Natural killer cell (primary cell): ENCODE results near the gene CCNQ. TPM values are rescaled to one million over a fixed set of nuclear protein-coding genes. Genes with fewer than 3 reads are reported as not detected.

ENCODE experiments used
- ATAC-seq, 3 donors: fragments of 150-1000 bp in 2 of 3; fragments of 200-7000 bp in 1 of 3; cut with Tn5 transposase; 1 replicate in 1 of 3; 2 replicates in 2 of 3; pipeline ENCODE4 v1.10.0; 2021; ENCODE audit warnings: mild to moderate bottlenecking in 2 of 3, moderate library complexity in 2 of 3
- DNase-seq, 2 donors: peaks; one replicate each; pipeline versions ENCODE4 v3.0.0 to v3.0.0-alpha.2; 2013 to 2021; ENCODE audit warnings: mixed read lengths in 1 of 2
- H3K27ac ChIP-seq: one replicate; pipeline ENCODE4 v1.5.1; 2013; ENCODE audit warnings: mild to moderate bottlenecking, low read length
- H3K27me3 ChIP-seq: one replicate; pipeline ENCODE4 v1.6.1; 2013; ENCODE audit warnings: low read length; ENCODE audit not compliant: control insufficient read depth, insufficient read depth
- H3K36me3 ChIP-seq: one replicate; pipeline ENCODE4 v1.6.1; 2013; ENCODE audit warnings: low read length; ENCODE audit not compliant: control insufficient read depth, insufficient read depth
- H3K4me1 ChIP-seq: one replicate; pipeline ENCODE4 v1.6.1; 2013; ENCODE audit warnings: low read length; ENCODE audit not compliant: control insufficient read depth, insufficient read depth
- H3K4me3 ChIP-seq: one replicate; pipeline ENCODE4 v1.5.1; 2013; ENCODE audit warnings: low read length
- H3K9me3 ChIP-seq: one replicate; pipeline ENCODE4 v1.6.1; 2013; ENCODE audit warnings: low read length; ENCODE audit not compliant: control insufficient read depth, insufficient read depth
- H3K27ac Mint-ChIP-seq, 2 donors: one replicate each; pipeline ENCODE4 v1.8.0; 2022; ENCODE audit warnings: mild to moderate bottlenecking in 2 of 2, mixed read lengths in 2 of 2, moderate library complexity in 1 of 2
- H3K27me3 Mint-ChIP-seq, 2 donors: one replicate each; pipeline ENCODE4 v1.8.0; 2022; ENCODE audit warnings: low read depth in 2 of 2, mixed read lengths in 2 of 2
- H3K36me3 Mint-ChIP-seq: one replicate; pipeline ENCODE4 v1.8.0; 2022; ENCODE audit warnings: mixed read lengths
- H3K4me1 Mint-ChIP-seq, 2 donors: one replicate each; pipeline ENCODE4 v1.8.0; 2022; ENCODE audit warnings: mixed read lengths in 2 of 2
- H3K4me3 Mint-ChIP-seq: one replicate; pipeline ENCODE4 v1.8.0; 2022; ENCODE audit warnings: mild to moderate bottlenecking, moderate library complexity, mixed read lengths
- H3K9me3 Mint-ChIP-seq, 2 donors: one replicate each; pipeline ENCODE4 v1.8.0; 2022; ENCODE audit warnings: mixed read lengths in 2 of 2
- WGBS: methylation state at CpG from one replicate; pipeline ENCODE4 v1.1.7; 2013; ENCODE audit warnings: missing lambda C conversion rate; ENCODE audit not compliant: insufficient coverage; 5-methylcytosine and 5-hydroxymethylcytosine counted together
- intact Hi-C: fragments of 100-400 bp; cut with micrococcal nuclease; formaldehyde crosslinking; loops from one replicate; pipeline ENCODE4 v1.14.2; 2022
- total RNA-seq, 4 donors: library from RNA; stranded (reverse); fragments of 120-200 nt in 1 of 4; gene quantifications; one replicate each; pipeline versions ENCODE4 v1.2.3 to v1.2.4, GENCODE V29; 2013 to 2022
- TF ChIP-seq, protein P1 (sequence below): fragments of 200-600 bp; IDR thresholded peaks from one replicate; pipeline ENCODE4 v1.8.0; 2022; ENCODE audit warnings: antibody characterized with exemption

Gene CCNQ
- total RNA-seq, 3 donors from 2014 or later (not counting 1 experiment from before 2014, with no cell fraction given) = 9.0 to 17.2 (median 12.5) TPM

DNA sequence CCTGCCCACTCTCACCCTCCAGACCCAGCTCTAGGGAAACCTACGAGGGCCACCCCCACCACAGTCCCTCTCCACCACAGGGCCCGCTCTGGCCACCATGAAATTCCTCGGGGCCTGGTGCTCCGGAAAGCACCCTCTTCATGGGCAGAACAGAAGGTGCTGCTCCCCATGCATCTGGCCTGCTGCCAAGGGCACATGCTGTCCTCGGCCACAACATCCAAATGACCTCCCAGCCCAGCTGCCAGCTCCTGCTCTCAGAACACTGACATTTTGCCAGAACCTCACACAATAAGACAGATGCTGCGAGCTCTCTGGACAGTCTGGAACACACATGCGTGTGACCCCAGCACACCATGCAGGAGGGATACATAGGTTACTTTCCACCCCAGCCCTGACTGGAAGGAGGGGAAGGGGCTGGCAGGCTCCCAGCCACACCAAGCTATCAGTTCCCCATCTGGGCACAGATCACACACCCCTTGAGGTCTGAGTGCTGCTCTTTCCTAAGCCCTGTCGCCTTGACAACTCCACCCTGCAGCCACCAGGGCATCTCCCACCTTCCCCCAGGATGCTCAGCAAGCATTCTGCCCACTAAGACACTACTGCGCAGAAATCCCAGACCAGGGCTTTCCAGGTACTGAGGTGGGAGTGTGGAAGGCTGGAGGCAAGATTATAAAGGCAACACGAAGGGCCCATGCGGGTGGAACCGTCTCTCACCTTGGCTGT, 5.8 kb downstream of the CCNQ start:
- peaks cover 29% of the 10 kb centered on the region for H3K36me3 ChIP-seq
- Mint-ChIP-seq H3K36me3 (no peaks in the 10 kb centered on the region), H3K27me3 (no peaks in the 10 kb centered on the region), H3K9me3 (no peaks in the 10 kb centered on the region), H3K4me1 (peaks cover 5 to 23% of the 10 kb centered on the region in 2 donors), H3K4me3 (no peak overlapping the region), H3K27ac (no peak overlapping the region)
- H3K27ac ChIP-seq = no peak overlapping the region
- no peaks in the 10 kb centered on the region for H3K27me3 ChIP-seq
- intact Hi-C loops = no loop called here
- TF ChIP-seq, protein P1, sequence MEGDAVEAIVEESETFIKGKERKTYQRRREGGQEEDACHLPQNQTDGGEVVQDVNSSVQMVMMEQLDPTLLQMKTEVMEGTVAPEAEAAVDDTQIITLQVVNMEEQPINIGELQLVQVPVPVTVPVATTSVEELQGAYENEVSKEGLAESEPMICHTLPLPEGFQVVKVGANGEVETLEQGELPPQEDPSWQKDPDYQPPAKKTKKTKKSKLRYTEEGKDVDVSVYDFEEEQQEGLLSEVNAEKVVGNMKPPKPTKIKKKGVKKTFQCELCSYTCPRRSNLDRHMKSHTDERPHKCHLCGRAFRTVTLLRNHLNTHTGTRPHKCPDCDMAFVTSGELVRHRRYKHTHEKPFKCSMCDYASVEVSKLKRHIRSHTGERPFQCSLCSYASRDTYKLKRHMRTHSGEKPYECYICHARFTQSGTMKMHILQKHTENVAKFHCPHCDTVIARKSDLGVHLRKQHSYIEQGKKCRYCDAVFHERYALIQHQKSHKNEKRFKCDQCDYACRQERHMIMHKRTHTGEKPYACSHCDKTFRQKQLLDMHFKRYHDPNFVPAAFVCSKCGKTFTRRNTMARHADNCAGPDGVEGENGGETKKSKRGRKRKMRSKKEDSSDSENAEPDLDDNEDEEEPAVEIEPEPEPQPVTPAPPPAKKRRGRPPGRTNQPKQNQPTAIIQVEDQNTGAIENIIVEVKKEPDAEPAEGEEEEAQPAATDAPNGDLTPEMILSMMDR = no peak
- no peak overlapping the region for H3K4me3 ChIP-seq
- WGBS = 99% methylated on average over 9 of the region's 12 CpGs
- no peaks in the 10 kb centered on the region for H3K9me3 ChIP-seq
- H3K4me1 ChIP-seq = peaks cover 19% of the 10 kb centered on the region
- no peak for ATAC-seq
- DNase-seq = no peak

DNA sequence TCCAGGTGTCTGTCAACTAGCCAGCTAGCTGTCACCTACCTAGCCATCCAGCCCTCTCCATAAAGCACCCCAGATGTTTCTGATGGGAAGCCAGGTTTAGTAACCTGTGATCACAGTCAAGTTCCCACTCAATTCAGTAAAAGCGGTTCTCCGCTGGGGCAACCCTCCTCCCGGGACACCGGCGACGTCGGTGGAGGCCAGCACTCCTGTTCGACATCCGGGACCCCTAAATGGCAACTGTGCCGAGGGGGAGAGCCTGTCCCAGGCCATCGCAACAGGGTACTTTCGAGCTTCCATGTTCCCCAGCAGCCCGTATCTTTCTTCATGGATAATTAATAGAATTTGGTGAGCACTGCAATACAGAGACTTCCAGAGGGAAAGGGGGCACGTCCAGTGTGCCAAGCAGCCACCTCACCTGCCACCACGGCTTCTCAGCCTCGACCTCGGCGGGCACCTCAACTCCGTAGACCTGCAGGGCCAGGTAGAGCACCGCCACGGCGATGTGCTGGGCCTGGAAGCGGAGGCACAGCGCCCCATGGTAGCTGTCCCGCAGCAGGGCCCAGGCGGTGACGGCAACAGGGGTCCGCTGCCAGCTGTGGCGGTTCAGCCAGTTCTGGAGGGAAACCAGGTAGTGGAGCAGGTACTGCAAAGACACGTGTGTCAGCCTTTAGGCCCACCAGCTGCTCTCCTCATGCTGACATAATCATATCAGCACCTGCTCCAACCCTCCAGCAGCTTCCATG, 6.7 kb downstream of the CCNQ start:
- no peaks in the 10 kb centered on the region for H3K9me3 Mint-ChIP-seq
- peak overlapping the region in 1 of 2 donors; percentile 9 for H3K27ac Mint-ChIP-seq
- no peaks in the 10 kb centered on the region for H3K27me3 ChIP-seq
- H3K4me1 Mint-ChIP-seq = peaks cover 5 to 16% of the 10 kb centered on the region in 2 donors
- ATAC-seq (no peak), DNase-seq (no peak)
- H3K4me1 ChIP-seq = peaks cover 12% of the 10 kb centered on the region
- H3K27me3 Mint-ChIP-seq = no peaks in the 10 kb centered on the region
- intact Hi-C loops = no loop called here
- TF ChIP-seq, protein P1 = no peak
- 96% methylated on average over 30 of the region's 30 CpGs for WGBS
- no peak overlapping the region for H3K4me3 Mint-ChIP-seq
- H3K9me3 ChIP-seq = no peaks in the 10 kb centered on the region
- peaks cover 37% of the 10 kb centered on the region for H3K36me3 ChIP-seq
- H3K27ac ChIP-seq = no peak overlapping the region
- no peaks in the 10 kb centered on the region for H3K36me3 Mint-ChIP-seq
- H3K4me3 ChIP-seq = no peak overlapping the region

DNA sequence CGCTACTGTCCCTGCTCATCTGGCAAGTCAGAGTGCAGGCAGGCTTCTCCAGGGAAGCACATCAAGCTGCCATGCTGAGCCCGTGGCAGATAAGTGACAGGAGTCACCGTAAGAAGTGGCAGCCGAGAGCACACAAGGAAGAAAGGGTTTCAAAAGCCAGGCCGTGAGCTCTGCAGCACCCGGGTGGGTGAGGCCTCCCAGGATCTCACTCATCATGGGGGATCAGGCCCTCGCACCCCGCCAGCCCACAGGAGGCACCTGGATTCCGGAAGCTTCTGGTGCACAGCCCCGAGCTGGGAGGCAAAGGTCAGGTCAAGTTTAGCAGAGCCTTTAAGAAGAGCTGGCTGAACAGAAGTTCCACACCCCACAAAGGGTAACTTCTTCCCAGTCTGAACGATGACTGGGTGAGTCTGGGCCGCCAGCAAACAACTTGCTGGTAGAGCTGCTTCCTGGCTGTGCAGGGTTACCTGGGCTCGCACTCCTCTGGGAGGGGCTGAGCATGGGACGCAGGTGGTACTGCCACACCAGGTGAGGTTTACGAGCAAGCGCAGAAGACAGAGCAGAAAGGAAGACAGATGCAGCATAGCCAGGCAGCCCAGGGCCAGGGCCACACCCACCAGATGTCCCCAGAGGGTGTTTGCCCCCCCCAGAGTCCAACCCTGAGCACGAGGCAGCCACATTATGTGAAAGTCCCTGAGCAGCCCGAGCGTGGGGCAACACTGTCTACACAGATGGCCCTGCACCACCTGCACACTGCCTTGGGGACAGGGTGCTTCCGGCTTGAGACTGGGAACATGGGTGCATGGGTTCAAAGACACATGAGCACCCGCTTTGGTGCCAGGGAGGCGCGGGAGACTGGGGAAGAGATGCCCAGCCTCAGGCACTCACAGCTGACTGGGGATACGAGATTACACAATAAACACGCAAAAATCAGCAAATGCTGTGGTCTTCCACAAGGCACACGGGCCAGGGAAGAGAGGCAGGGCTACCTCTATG, 7.7 kb downstream of the CCNQ start:
- intact Hi-C loops = no loop called here
- WGBS = 97% methylated on average over 26 of the region's 26 CpGs
- H3K27ac ChIP-seq = no peak overlapping the region
- ATAC-seq = no peak
- H3K36me3 Mint-ChIP-seq = no peaks in the 10 kb centered on the region
- H3K36me3 ChIP-seq = peaks cover 40% of the 10 kb centered on the region
- peaks cover 2 to 6% of the 10 kb centered on the region in 2 donors for H3K4me1 Mint-ChIP-seq
- H3K27me3 ChIP-seq = no peaks in the 10 kb centered on the region
- TF ChIP-seq, protein P1 = no peak
- H3K4me1 ChIP-seq = peaks cover 9% of the 10 kb centered on the region
- no peaks in the 10 kb centered on the region for H3K9me3 Mint-ChIP-seq
- no peaks in the 10 kb centered on the region for H3K9me3 ChIP-seq
- no peaks in the 10 kb centered on the region for H3K27me3 Mint-ChIP-seq
- no peak overlapping the region for H3K4me3 ChIP-seq
- no peak overlapping the region for H3K4me3 Mint-ChIP-seq
- H3K27ac Mint-ChIP-seq = peak overlapping the region in 1 of 2 donors; percentile 9
- DNase-seq = no peak
